ENCODE measurements around the gene DNAJC1. TPM values are rescaled to one million over a fixed set of nuclear protein-coding genes. Genes with fewer than 3 reads are reported as not detected.

DNAJC1 gene
- total and polyA plus RNA-seq, 2 experiments from 2014 or later, result 32.6 to 57.1 TPM

DNA sequence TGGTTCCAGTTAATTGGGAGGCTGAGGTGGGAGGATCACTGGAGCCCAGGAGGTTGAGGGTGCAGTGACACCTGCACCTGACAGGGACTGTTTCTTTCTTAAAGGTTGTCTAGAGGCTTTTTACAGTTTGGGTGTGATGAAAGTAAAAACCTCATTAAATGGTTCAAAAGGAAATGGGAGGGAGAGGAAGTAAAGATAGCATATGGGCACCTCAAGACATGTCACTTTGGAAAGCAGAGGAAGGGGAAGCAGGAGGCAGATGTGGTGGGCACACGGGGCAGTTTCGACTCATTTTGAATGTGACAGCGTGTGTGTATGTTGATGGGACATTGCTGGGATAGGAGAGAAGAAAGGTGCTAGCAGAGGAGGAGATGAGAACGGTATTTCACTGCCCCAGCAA, 266.4 kb downstream of the DNAJC1 start:
- Histone ChIP-seq H3K36me3 (peaks cover 33% of the 10 kb centered on the region), H3K9me3 (ENCODE audit: low read depth) (no peaks in the 10 kb centered on the region), H3K27me3 (no peaks in the 10 kb centered on the region), H3K27ac (no peak overlapping the region), H3K4me3 (no peak overlapping the region), H3K4me1 (ENCODE audit: low read depth) (no peaks in the 10 kb centered on the region)
- TF ChIP-seq, protein P1, sequence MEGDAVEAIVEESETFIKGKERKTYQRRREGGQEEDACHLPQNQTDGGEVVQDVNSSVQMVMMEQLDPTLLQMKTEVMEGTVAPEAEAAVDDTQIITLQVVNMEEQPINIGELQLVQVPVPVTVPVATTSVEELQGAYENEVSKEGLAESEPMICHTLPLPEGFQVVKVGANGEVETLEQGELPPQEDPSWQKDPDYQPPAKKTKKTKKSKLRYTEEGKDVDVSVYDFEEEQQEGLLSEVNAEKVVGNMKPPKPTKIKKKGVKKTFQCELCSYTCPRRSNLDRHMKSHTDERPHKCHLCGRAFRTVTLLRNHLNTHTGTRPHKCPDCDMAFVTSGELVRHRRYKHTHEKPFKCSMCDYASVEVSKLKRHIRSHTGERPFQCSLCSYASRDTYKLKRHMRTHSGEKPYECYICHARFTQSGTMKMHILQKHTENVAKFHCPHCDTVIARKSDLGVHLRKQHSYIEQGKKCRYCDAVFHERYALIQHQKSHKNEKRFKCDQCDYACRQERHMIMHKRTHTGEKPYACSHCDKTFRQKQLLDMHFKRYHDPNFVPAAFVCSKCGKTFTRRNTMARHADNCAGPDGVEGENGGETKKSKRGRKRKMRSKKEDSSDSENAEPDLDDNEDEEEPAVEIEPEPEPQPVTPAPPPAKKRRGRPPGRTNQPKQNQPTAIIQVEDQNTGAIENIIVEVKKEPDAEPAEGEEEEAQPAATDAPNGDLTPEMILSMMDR (IDR thresholded peaks at IDR 0.05; ENCODE audit: low read depth, low read length), result no peak
- no peak for DNase-seq (ENCODE audit: low read depth in 1 of 2, low spot score in 1 of 2)

DNA sequence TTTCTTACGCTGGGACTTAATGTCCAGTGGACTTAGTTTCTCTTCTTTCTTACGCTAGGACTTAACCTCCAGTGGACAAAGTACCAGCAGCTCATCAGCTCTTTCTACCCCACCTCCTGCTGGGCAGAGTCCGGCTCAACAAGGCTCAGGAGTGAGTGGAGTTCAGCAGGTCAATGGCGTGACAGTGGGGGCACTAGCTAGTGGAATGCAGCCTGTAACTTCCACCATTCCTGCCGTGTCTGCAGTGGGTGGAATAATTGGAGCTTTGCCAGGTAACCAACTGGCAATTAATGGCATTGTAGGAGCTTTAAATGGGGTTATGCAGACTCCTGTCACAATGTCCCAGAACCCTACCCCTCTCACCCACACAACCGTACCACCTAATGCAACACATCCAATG, 269.8 kb downstream of the DNAJC1 start:
- peaks cover 3% of the 10 kb centered on the region for H3K4me1 ChIP-seq (ENCODE audit: low read depth)
- H3K36me3 ChIP-seq, result peaks cover 13% of the 10 kb centered on the region
- TF ChIP-seq, protein P1 (IDR thresholded peaks at IDR 0.05; ENCODE audit: low read depth, low read length), result no peak
- H3K4me3 ChIP-seq, result no peak overlapping the region
- peak in 1 of 2 donors; percentile 51 for DNase-seq (ENCODE audit: low read depth in 1 of 2, low spot score in 1 of 2)
- H3K27ac ChIP-seq, result no peak overlapping the region
- H3K27me3 ChIP-seq, result no peaks in the 10 kb centered on the region
- H3K9me3 ChIP-seq (ENCODE audit: low read depth), result no peaks in the 10 kb centered on the region

DNA sequence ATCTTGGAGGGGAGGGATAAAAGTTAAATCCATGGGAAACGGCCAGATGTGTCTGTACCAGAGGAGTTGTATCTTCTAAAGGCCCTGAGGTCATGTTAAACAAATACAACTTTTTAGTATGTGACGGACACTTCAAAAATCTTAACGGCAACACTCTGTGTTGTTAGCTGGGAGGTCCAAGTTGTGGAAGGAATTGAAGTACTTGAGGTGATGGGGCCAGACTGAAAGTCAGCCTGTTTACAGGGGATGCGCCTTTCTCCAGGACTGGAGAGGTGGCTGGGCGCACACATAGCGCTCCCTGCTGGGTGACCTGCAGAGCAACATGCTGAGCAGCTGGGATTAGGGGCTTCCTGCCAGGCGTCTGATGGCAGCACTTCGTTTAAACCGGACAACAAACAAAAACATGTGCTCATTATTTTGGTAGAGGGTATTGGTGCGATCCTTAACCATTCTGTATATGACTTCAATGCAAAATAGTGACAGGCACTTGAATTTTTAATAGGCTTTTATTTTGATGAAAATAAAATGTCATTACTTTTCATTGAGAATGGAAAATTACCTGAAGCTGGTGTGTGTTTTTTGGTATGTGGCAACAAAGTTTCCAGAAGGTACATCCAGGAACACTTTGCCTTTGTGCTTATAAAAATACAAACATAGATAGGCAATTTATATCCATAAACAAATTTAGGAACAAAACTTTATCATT, 271.3 kb downstream of the DNAJC1 start:
- peak; percentile 90 to 91 for DNase-seq (ENCODE audit: low read depth in 1 of 2, low spot score in 1 of 2)
- Histone ChIP-seq H3K9me3 (ENCODE audit: low read depth) (no peaks in the 10 kb centered on the region), H3K4me3 (no peak overlapping the region), H3K36me3 (peaks cover 17% of the 10 kb centered on the region), H3K27me3 (no peaks in the 10 kb centered on the region), H3K4me1 (ENCODE audit: low read depth) (peaks cover 15% of the 10 kb centered on the region), H3K27ac (no peak overlapping the region)
- TF ChIP-seq, protein P1 (IDR thresholded peaks at IDR 0.05; ENCODE audit: low read depth, low read length), result peak; percentile 98

GRCh38 chr10:21728618-21729017, 274.9 kb downstream of the DNAJC1 start:
- no peak overlapping the region for H3K4me3 ChIP-seq
- H3K27me3 ChIP-seq, result no peaks in the 10 kb centered on the region
- H3K36me3 ChIP-seq, result peaks cover 9% of the 10 kb centered on the region
- peaks cover 43% of the 10 kb centered on the region for H3K4me1 ChIP-seq (ENCODE audit: low read depth)
- TF ChIP-seq, protein P1 (IDR thresholded peaks at IDR 0.05; ENCODE audit: low read depth, low read length), result no peak
- H3K9me3 ChIP-seq (ENCODE audit: low read depth), result no peaks in the 10 kb centered on the region
- DNase-seq (ENCODE audit: low read depth in 1 of 2, low spot score in 1 of 2), result no peak
- H3K27ac ChIP-seq, result peak overlapping the region; percentile 87

DNA sequence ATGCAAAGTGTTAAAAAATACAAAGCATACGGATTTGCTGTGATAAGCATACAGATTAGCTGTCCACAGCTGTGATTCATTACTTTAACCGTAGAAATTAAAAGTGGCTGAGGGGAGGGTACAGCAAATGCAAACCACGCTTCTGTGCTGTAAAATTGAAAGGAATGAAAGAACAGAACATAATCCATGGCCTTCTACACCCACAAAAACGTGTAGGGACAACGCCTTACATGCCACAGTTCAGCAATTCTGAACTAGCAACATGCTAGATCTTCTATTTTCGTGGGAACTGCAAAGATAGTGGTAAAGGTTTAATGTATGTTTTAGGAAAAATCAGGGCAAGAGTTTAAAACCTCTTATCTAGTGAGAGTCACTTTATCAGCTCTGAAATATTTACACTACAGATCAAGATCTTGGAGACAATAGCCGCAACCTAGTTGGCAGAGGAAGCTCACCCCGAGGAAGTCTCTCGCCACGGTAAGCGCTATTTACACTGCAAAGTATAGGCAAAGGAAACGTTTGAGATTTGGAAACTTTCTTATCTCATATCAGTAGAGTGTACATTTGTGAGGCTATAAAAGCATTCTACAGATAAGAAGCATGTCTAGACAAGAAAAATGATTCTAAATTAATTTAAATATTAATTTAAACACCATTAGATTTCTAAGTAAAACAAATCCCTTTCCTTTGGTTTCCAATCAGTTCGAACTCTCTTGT, 275.9 kb downstream of the DNAJC1 start:
- Histone ChIP-seq H3K27me3 (no peaks in the 10 kb centered on the region), H3K36me3 (peaks cover 4% of the 10 kb centered on the region), H3K4me1 (ENCODE audit: low read depth) (peaks cover 51% of the 10 kb centered on the region), H3K9me3 (ENCODE audit: low read depth) (no peaks in the 10 kb centered on the region), H3K27ac (peak overlapping the region; percentile 87), H3K4me3 (peak overlapping the region; percentile 1)
- TF ChIP-seq, protein P1 (IDR thresholded peaks at IDR 0.05; ENCODE audit: low read depth, low read length), result no peak
- peak in 1 of 2 donors; percentile 31 for DNase-seq (ENCODE audit: low read depth in 1 of 2, low spot score in 1 of 2)
